ENCODE data around the gene CARF.
"Not testable (repeated sequence)": the region's sequence is repeated elsewhere in the genome, so short reads cannot be mapped to it uniquely, and the experiment has no call there.

CARF gene

DNA sequence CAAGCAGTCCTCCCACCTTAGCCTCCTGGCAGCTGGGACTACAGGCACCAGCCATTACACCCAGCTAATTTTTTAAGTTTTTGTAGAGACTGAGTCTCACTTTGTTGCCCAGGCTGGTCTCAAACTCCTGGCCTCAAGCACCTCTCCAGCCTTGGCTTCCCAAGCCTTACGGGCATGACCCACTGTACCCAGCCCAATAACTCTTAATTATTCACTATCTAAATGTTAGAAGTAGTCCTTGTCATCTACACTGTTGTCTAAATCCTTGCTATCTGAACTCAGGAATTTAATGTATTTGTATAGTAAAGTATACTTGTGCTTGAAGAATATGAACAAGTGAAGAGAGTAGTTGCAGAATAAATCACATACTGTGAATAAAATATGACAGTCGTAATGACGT lies 64.7 kb downstream of the CARF start:
- DNase-seq (ENCODE audit: extremely low read depth, low read depth): no peak
- TF ChIP-seq, protein P1, sequence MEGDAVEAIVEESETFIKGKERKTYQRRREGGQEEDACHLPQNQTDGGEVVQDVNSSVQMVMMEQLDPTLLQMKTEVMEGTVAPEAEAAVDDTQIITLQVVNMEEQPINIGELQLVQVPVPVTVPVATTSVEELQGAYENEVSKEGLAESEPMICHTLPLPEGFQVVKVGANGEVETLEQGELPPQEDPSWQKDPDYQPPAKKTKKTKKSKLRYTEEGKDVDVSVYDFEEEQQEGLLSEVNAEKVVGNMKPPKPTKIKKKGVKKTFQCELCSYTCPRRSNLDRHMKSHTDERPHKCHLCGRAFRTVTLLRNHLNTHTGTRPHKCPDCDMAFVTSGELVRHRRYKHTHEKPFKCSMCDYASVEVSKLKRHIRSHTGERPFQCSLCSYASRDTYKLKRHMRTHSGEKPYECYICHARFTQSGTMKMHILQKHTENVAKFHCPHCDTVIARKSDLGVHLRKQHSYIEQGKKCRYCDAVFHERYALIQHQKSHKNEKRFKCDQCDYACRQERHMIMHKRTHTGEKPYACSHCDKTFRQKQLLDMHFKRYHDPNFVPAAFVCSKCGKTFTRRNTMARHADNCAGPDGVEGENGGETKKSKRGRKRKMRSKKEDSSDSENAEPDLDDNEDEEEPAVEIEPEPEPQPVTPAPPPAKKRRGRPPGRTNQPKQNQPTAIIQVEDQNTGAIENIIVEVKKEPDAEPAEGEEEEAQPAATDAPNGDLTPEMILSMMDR (IDR thresholded peaks at IDR 0.05; ENCODE audit: low read depth, low read length): no peak

DNA sequence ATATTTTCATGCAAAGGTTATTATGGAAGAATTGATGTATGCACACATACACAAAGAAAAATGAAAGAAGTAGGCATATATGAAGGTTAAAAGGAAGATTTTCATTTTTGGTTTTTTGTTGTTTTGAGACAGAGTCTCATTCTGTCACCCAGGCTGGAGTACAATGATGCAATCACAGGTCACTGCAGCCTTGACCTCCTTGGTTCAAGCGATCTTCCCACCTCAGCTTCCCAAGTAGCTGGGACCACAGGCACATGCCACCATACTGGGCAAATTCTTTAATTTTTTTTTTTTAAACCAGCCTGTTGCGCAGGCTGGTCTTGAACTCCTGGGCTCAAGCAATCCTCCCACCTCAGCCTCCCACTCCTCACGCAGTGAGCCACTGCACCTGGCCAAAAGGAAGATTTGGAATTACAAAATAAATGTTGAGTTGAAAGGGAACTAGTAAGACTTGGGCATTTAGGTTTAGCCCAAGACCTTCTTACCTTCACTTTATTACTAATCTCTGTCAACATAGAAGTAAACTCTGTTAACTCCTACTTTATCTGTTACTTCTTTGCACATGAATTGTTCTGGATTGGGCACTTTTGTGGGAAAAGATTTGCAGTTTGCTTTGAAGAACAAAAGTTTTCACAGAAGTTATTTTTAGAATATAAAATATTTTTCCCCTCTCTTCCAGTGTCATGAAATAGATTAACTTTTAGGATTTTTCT lies 70.9 kb downstream of the CARF start:
- DNase-seq (ENCODE audit: extremely low read depth, low read depth): no peak
- TF ChIP-seq, protein P1 (IDR thresholded peaks at IDR 0.05; ENCODE audit: low read depth, low read length): no peak

DNA sequence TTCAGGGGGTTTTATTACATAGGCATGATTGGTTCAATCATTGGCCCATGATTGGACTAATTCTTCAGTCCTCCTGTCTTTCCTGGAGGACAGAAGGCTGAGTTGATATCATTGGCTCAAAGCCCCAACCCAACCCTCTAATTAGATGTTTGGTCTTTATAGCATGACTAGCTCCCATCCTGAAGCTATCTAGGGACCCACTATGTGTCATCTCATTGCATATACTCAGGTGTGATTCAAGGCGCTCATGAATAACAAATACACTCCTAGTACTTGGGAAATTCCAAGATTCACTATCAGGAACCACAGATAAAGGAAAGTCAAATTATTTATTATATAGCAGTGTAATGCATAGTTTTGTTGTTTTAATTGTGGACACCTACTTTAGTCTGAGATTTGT lies 77.7 kb downstream of the CARF start:
- DNase-seq (ENCODE audit: extremely low read depth, low read depth): no peak
- TF ChIP-seq, protein P1 (IDR thresholded peaks at IDR 0.05; ENCODE audit: low read depth, low read length): no peak

DNA sequence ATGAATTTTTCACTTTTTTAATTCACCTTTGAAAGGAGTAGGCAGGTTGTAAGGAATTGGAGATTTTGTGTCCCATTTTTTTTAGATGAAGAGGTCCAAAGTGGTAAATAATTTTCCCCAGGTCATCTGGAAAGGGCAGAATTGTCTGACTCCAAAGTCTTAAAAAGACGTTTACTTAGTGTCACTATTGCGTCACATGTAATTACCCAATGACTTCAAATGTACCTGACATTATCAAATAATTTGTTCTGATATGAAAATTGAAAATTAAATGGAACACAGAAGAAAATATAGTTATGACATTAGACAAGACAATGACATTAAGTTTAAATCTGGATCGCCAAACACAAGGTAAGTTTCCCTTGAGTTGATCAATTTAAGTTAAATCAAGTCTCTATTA lies 78.4 kb downstream of the CARF start:
- TF ChIP-seq, protein P1 (IDR thresholded peaks at IDR 0.05; ENCODE audit: low read depth, low read length): no peak
- DNase-seq (ENCODE audit: extremely low read depth, low read depth): no peak

DNA sequence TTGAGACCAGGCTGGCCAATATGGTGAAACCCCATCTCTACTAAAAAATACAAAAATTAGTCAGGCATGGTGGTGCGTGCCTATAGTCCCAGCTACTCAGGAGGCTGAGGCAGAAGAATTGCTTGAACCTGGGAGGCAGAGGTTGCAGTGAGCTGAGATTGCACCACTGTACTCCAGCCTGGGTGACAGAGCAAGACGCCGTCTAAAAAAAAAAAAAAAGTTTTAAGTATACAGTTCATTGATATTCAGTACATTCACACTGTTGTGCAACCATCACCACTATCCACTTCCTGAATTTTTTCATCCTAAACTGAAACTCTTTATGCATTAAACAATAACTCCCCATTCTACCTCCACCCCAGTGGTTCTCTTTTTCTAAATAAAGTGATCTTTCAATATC lies 85.0 kb downstream of the CARF start:
- not testable (repeated sequence) for DNase-seq (ENCODE audit: extremely low read depth, low read depth)

DNA sequence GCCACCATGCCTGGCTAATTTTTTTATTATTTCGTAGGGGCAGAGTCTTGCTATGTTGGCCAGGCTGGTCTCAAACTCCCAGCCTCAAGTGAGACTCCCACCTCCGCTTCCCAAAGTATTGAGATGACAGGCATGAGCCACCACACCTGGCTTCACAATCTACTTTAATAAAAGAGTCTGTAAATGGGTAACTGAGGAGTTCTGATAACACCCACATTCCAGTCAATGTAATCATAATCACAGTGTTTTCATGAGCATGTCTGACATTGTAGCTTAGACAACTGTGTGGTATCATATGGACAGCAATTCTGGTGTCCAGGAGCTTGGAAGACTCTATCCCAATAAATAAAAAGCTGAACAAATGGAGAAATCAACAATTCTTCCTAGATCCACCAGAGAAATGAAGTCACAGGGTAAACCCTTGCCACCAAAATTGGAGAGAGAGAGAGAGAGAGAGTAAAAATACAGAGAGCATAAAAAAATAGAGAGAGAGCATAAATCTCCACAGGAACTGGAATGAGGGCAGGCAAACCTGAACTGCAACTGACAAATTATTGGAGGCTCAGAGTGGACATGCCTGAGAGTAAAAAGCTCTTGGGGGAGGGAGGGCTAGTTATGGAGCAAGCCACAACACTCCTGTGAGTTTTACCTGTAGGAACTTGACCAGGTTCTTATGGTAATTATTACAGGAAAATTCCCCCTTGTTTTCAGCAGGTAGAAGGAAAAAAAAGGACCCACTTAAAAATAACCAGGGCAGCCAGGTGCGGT lies 90.2 kb downstream of the CARF start:
- DNase-seq (ENCODE audit: extremely low read depth, low read depth): no peak

DNA sequence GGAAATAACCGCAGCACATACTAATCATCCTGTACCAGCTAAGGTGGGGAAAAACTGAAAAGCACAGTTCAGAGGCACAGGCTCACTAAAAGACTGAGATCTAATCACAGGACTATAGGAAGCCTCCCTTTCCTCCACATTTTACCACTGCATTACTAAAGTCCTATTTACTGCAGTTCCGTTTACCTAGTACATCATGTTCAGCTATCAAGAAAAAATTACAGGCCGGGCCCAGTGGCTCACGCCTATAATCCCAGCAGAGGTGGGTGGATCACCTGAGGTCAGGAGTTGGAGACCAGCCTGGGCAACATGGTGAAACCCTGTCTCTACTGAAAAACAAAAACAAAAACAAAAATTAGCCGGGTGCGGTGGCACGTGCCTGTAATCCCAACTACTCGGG lies 91.6 kb downstream of the CARF start:
- no peak for DNase-seq (ENCODE audit: extremely low read depth, low read depth)
- TF ChIP-seq, protein P1 (IDR thresholded peaks at IDR 0.05; ENCODE audit: low read depth, low read length): no peak

More for the DNA sequence above, 90.2 kb downstream of the CARF start:
- TF ChIP-seq, protein P1 (IDR thresholded peaks at IDR 0.05; ENCODE audit: low read depth, low read length): no peak

All from AG09319 (cell line).